WTC11 (cell line): ENCODE data around the gene CRAT. TPM values are rescaled to one million over a fixed set of nuclear protein-coding genes. Genes with fewer than 3 reads are reported as not detected.

Experiments
- ATAC-seq: fragments of 200-7000 bp; cut with Tn5 transposase; 2 replicates; pipeline ENCODE4 v1.10.0; 2021; ENCODE audit warnings: mild to moderate bottlenecking, moderate library complexity
- CTCF ChIA-PET: fragments of 300-600 bp; sonication (Branson Sonifier 250); formaldehyde crosslinking; loops from one replicate; lab custom pipeline; 2021; ENCODE audit warnings: antibody characterized with exemption; lab: Charles Lee
- POLR2A ChIA-PET: fragments of 350-600 bp; sonication (Branson Sonifier 250); formaldehyde crosslinking; loops from one replicate; lab custom pipeline; 2021; ENCODE audit warnings: antibody characterized with exemption; lab: Charles Lee
- DNase-seq: peaks from one replicate; pipeline ENCODE4 v3.0.0; 2021; ENCODE audit warnings: low spot score
- H3K27ac Mint-ChIP-seq: 2 replicates; pipeline ENCODE4 v1.8.0; 2021; ENCODE audit warnings: mixed read lengths
- H3K27me3 Mint-ChIP-seq: 2 replicates; pipeline ENCODE4 v1.8.0; 2021; ENCODE audit warnings: low read depth, mild to moderate bottlenecking, moderate library complexity, mixed read lengths
- H3K36me3 Mint-ChIP-seq: 2 replicates; pipeline ENCODE4 v1.8.0; 2021; ENCODE audit warnings: mixed read lengths
- H3K4me1 Mint-ChIP-seq: 2 replicates; pipeline ENCODE4 v1.8.0; 2022; ENCODE audit warnings: mixed read lengths
- H3K4me3 Mint-ChIP-seq: 2 replicates; pipeline ENCODE4 v1.8.0; 2021; ENCODE audit warnings: mild to moderate bottlenecking, moderate library complexity, mixed read lengths
- H3K9me3 Mint-ChIP-seq: 2 replicates; pipeline ENCODE4 v1.8.0; 2021; ENCODE audit warnings: mixed read lengths
- ATF1 ChIP-seq: sonication (generic); formaldehyde crosslinking; IDR thresholded peaks from 2 replicates; pipeline ENCODE4 v1.8.1; 2023; ENCODE audit warnings: mild to moderate bottlenecking, moderate library complexity, missing genetic modification reagents
- CREB1 ChIP-seq: sonication (generic); formaldehyde crosslinking; IDR thresholded peaks from 2 replicates; pipeline ENCODE4 v1.8.0; 2023; ENCODE audit warnings: mild to moderate bottlenecking, missing genetic modification reagents
- GTF2I ChIP-seq: fragments of 250-450 bp; sonication (Bioruptor Pico); conservative IDR thresholded peaks from 2 replicates; pipeline ENCODE4 v1.4.0; 2021; ENCODE audit warnings: mild to moderate bottlenecking
- JAZF1 ChIP-seq: fragments of 250-450 bp; sonication (Bioruptor Pico); IDR thresholded peaks from 2 replicates; pipeline ENCODE4 v1.9.0; 2021; ENCODE audit warnings: moderate library complexity, mild to moderate bottlenecking, inconsistent platforms
- KAT7 ChIP-seq: sonication (generic); formaldehyde crosslinking; IDR thresholded peaks from 2 replicates; pipeline ENCODE4 v1.8.1; 2023; ENCODE audit warnings: missing genetic modification reagents, mild to moderate bottlenecking, borderline replicate concordance
- NR2C2 ChIP-seq: sonication (generic); formaldehyde crosslinking; IDR thresholded peaks from 2 replicates; pipeline ENCODE4 v1.8.0; 2022; ENCODE audit warnings: mild to moderate bottlenecking, missing genetic modification reagents
- NR3C1 ChIP-seq: sonication (generic); formaldehyde crosslinking; conservative IDR thresholded peaks from 2 replicates; pipeline ENCODE4 v1.8.1; 2023; ENCODE audit warnings: low read depth, mild to moderate bottlenecking, missing genetic modification reagents
- ZNF416 ChIP-seq: fragments of 250-450 bp; sonication (Bioruptor Pico); IDR thresholded peaks from 2 replicates; pipeline ENCODE4 v1.9.0; 2021; ENCODE audit warnings: mild to moderate bottlenecking, inconsistent platforms
- ZNF423 ChIP-seq: fragments of 250-450 bp; sonication (Bioruptor Pico); IDR thresholded peaks from 2 replicates; pipeline ENCODE4 v2.1.2; 2022; ENCODE audit warnings: mild to moderate bottlenecking, moderate library complexity
- total RNA-seq: library from RNA; stranded (reverse); gene quantifications from 3 replicates; pipeline ENCODE4 v1.2.3, GENCODE V29; 2021
- TF ChIP-seq, protein P1 (sequence below): sonication (generic); formaldehyde crosslinking; IDR thresholded peaks from 2 replicates; pipeline ENCODE4 v1.8.1; 2022; ENCODE audit warnings: low read depth, missing genetic modification reagents, borderline replicate concordance
- TF ChIP-seq, protein P2 (sequence below): sonication (generic); formaldehyde crosslinking; IDR thresholded peaks from 2 replicates; pipeline ENCODE4 v1.8.1; 2022; ENCODE audit warnings: missing genetic modification reagents, borderline replicate concordance
- TF ChIP-seq, protein P3 (sequence below): sonication (generic); formaldehyde crosslinking; IDR thresholded peaks from 2 replicates; pipeline ENCODE4 v1.8.1; 2023; ENCODE audit warnings: mild to moderate bottlenecking, missing genetic modification reagents, moderate library complexity
- TF ChIP-seq, protein P4 (sequence below): sonication (generic); formaldehyde crosslinking; IDR thresholded peaks from 2 replicates; pipeline ENCODE4 v1.8.0; 2022; ENCODE audit warnings: mild to moderate bottlenecking, missing genetic modification reagents
- TF ChIP-seq, protein P5 (sequence below): sonication (generic); formaldehyde crosslinking; IDR thresholded peaks from 2 replicates; pipeline ENCODE4 v1.8.1; 2022; ENCODE audit warnings: low read depth, mild to moderate bottlenecking, moderate library complexity, missing genetic modification reagents, borderline replicate concordance
- TF ChIP-seq, protein P6 (sequence below): sonication (generic); formaldehyde crosslinking; IDR thresholded peaks from 2 replicates; pipeline ENCODE4 v1.8.0; 2023; ENCODE audit warnings: missing genetic modification reagents
- TF ChIP-seq, protein P7 (sequence below): sonication (generic); formaldehyde crosslinking; IDR thresholded peaks from 2 replicates; pipeline ENCODE4 v1.8.1; 2023; ENCODE audit warnings: mild to moderate bottlenecking, missing genetic modification reagents, borderline replicate concordance

The CRAT gene
- total RNA-seq, 1 experiment from 2014 or later, result 17.2 TPM

DNA sequence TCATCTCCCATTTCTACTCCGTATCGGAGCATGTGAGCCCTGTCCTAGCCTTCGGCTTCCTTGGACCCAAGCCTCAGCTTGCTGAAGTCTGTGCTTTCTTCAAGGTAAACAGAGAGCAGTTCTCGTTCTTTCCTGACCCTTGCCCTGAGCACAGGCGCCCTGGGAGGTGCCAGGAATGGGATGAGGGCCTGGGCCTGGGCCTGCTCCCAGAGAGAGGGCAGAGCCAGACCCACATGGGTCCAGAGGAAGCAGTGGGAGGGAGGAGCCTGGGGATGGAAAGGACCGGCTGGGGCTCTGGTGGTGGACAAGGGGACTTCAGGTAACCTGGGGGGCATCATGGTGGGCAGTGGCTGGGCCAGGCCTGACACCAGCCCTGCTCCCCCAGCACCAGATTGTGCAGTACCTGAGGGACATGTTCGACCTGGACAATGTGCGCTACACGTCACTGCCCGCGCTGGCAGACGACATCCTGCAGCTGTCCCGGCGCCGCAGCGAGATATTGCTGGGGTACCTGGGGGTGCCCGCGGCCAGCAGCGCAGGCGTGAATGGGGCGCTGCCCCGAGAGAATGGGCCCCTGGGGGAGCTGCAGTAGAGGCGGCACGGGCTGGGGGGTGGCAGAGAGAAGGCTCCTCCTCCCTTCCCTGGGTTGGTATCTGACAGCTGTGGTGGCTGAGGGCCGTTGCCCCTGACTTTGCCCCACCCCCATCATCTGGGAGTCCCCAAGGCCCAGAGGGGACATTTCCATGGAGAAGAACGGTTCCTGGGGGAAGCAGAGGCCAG is 40.5 kb downstream of the CRAT start:
- TF ChIP-seq, protein P1, sequence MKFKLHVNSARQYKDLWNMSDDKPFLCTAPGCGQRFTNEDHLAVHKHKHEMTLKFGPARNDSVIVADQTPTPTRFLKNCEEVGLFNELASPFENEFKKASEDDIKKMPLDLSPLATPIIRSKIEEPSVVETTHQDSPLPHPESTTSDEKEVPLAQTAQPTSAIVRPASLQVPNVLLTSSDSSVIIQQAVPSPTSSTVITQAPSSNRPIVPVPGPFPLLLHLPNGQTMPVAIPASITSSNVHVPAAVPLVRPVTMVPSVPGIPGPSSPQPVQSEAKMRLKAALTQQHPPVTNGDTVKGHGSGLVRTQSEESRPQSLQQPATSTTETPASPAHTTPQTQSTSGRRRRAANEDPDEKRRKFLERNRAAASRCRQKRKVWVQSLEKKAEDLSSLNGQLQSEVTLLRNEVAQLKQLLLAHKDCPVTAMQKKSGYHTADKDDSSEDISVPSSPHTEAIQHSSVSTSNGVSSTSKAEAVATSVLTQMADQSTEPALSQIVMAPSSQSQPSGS (CRISPR knock-in tag), result no peak
- no peak for TF ChIP-seq NR3C1 (CRISPR knock-in tag)
- no peak for TF ChIP-seq ATF1
- TF ChIP-seq CREB1 (CRISPR knock-in tag), result no peak
- TF ChIP-seq, protein P2, sequence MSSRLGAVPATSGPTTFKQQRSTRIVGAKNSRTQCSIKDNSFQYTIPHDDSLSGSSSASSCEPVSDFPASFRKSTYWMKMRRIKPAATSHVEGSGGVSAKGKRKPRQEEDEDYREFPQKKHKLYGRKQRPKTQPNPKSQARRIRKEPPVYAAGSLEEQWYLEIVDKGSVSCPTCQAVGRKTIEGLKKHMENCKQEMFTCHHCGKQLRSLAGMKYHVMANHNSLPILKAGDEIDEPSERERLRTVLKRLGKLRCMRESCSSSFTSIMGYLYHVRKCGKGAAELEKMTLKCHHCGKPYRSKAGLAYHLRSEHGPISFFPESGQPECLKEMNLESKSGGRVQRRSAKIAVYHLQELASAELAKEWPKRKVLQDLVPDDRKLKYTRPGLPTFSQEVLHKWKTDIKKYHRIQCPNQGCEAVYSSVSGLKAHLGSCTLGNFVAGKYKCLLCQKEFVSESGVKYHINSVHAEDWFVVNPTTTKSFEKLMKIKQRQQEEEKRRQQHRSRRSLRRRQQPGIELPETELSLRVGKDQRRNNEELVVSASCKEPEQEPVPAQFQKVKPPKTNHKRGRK, result no peak
- TF ChIP-seq GTF2I, result no peak
- TF ChIP-seq, protein P3, sequence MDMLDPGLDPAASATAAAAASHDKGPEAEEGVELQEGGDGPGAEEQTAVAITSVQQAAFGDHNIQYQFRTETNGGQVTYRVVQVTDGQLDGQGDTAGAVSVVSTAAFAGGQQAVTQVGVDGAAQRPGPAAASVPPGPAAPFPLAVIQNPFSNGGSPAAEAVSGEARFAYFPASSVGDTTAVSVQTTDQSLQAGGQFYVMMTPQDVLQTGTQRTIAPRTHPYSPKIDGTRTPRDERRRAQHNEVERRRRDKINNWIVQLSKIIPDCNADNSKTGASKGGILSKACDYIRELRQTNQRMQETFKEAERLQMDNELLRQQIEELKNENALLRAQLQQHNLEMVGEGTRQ (CRISPR knock-in tag), result no peak
- TF ChIP-seq, protein P4, sequence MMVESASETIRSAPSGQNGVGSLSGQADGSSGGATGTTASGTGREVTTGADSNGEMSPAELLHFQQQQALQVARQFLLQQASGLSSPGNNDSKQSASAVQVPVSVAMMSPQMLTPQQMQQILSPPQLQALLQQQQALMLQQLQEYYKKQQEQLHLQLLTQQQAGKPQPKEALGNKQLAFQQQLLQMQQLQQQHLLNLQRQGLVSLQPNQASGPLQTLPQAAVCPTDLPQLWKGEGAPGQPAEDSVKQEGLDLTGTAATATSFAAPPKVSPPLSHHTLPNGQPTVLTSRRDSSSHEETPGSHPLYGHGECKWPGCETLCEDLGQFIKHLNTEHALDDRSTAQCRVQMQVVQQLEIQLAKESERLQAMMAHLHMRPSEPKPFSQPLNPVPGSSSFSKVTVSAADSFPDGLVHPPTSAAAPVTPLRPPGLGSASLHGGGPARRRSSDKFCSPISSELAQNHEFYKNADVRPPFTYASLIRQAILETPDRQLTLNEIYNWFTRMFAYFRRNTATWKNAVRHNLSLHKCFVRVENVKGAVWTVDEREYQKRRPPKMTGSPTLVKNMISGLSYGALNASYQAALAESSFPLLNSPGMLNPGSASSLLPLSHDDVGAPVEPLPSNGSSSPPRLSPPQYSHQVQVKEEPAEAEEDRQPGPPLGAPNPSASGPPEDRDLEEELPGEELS (CRISPR knock-in tag), result no peak
- TF ChIP-seq NR2C2 (CRISPR knock-in tag), result no peak
- TF ChIP-seq, protein P5, sequence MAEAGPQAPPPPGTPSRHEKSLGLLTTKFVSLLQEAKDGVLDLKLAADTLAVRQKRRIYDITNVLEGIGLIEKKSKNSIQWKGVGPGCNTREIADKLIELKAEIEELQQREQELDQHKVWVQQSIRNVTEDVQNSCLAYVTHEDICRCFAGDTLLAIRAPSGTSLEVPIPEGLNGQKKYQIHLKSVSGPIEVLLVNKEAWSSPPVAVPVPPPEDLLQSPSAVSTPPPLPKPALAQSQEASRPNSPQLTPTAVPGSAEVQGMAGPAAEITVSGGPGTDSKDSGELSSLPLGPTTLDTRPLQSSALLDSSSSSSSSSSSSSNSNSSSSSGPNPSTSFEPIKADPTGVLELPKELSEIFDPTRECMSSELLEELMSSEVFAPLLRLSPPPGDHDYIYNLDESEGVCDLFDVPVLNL (CRISPR knock-in tag), result no peak
- TF ChIP-seq, protein P6, sequence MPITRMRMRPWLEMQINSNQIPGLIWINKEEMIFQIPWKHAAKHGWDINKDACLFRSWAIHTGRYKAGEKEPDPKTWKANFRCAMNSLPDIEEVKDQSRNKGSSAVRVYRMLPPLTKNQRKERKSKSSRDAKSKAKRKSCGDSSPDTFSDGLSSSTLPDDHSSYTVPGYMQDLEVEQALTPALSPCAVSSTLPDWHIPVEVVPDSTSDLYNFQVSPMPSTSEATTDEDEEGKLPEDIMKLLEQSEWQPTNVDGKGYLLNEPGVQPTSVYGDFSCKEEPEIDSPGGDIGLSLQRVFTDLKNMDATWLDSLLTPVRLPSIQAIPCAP (CRISPR knock-in tag), result no peak
- no peak for TF ChIP-seq ZNF423 (CRISPR knock-in tag)
- TF ChIP-seq ZNF416 (CRISPR knock-in tag), result no peak
- TF ChIP-seq, protein P7, sequence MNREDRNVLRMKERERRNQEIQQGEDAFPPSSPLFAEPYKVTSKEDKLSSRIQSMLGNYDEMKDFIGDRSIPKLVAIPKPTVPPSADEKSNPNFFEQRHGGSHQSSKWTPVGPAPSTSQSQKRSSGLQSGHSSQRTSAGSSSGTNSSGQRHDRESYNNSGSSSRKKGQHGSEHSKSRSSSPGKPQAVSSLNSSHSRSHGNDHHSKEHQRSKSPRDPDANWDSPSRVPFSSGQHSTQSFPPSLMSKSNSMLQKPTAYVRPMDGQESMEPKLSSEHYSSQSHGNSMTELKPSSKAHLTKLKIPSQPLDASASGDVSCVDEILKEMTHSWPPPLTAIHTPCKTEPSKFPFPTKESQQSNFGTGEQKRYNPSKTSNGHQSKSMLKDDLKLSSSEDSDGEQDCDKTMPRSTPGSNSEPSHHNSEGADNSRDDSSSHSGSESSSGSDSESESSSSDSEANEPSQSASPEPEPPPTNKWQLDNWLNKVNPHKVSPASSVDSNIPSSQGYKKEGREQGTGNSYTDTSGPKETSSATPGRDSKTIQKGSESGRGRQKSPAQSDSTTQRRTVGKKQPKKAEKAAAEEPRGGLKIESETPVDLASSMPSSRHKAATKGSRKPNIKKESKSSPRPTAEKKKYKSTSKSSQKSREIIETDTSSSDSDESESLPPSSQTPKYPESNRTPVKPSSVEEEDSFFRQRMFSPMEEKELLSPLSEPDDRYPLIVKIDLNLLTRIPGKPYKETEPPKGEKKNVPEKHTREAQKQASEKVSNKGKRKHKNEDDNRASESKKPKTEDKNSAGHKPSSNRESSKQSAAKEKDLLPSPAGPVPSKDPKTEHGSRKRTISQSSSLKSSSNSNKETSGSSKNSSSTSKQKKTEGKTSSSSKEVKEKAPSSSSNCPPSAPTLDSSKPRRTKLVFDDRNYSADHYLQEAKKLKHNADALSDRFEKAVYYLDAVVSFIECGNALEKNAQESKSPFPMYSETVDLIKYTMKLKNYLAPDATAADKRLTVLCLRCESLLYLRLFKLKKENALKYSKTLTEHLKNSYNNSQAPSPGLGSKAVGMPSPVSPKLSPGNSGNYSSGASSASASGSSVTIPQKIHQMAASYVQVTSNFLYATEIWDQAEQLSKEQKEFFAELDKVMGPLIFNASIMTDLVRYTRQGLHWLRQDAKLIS (CRISPR knock-in tag), result no peak
- TF ChIP-seq JAZF1 (CRISPR knock-in tag), result no peak
- no peak for TF ChIP-seq KAT7 (CRISPR knock-in tag)
- TF ChIP-seq, all 79 proteins: peak for 0
- ChIA-PET POLR2A (interaction anchor here (0.5 kb wide), 1 partner anchor 158 kb away, joined by 5 read pairs; no protein-coding TSS in a partner anchor), CTCF (interaction anchor here (1.0 to 2.4 kb wide), 3 partner anchors 10 to 337 kb away, joined by 3 to 10 read pairs (median 6); partner anchors contain the start of genes DOLPP1 and SH3GLB2)
- Mint-ChIP-seq H3K4me1 (peaks cover 28% of the 10 kb centered on the region), H3K27ac (peak overlapping the region; percentile 78), H3K9me3 (no peaks in the 10 kb centered on the region), H3K36me3 (peaks cover 20% of the 10 kb centered on the region), H3K4me3 (no peak overlapping the region), H3K27me3 (no peaks in the 10 kb centered on the region)
- ATAC-seq (no peak), DNase-seq (no peak)
